ENCODE results near the gene CRX. TPM values are rescaled to one million over a fixed set of nuclear protein-coding genes. Genes with fewer than 3 reads are reported as not detected.

The CRX gene
- total and polyA plus RNA-seq, 2 donors (not counting 3 experiments of a cell fraction or from before 2014, with no cell fraction given): not detected

DNA sequence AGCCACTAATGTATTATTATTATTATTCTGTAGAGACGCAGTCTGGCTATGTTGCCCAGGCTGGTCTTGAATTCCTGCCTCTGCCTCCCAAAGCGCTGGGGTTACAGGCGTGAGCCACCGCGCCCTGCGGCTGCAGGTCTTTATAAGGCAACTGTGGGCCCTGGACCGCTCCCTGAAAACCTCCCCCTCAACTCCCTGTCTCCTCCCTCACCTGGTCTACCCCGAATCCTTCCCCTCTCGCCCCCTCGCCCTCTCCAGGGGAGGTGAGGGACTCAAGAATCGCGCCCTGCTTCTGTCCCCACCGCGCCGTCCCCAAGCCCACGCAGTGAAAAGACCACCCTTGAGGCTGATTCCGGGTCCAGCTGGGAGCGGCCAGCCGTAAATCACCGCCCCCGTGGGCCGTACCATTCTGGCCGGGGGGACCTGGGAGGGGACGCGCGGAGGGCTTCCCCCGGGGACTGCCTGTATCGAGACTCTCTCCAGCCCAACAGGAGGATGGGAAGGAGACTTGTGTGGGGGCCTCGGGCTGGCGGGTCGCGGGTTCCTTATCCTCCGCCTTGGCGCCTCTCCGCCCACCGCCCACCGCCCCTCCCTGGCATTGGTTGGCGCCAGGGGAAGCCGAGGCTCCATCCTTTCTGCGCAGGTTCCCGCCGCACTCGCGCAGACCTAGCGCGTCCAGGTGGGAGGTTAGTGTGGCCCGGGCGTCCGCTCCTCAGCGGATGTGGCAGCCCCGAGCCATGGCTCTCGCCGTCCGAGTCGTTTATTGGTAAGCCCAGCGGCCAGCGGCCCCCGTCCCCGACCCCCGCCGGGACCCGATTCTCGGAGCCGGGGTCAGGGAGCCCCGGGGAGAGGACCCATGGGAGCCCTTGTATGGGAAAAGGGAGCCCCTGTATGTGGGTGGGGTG lies 43.4 kb upstream of the CRX start, which contains the start of gene SELENOW:
Gene SELENOW (plus strand): TSS at position 655 of the 905 bp plus-strand sequence. CDS start 83 bp downstream, at position 738.
- TF ChIP-seq MYC (IDR thresholded peaks at IDR 0.05; ENCODE audit: low read depth, low read length): no peak
- TF ChIP-seq FOS (IDR thresholded peaks at IDR 0.05; ENCODE audit: borderline replicate concordance, insufficient read depth, low read length): no peak
- TF ChIP-seq MAX (IDR thresholded peaks at IDR 0.05; ENCODE audit: insufficient read depth, insufficient read length): no peak
- TF ChIP-seq JUN (IDR thresholded peaks at IDR 0.05; ENCODE audit: borderline replicate concordance, insufficient read depth, insufficient read length, low read depth): no peak
- TF ChIP-seq EZH2 (IDR thresholded peaks at IDR 0.05; ENCODE audit: borderline replicate concordance, low read depth, low read length, severe bottlenecking): no peak
- TF ChIP-seq POLR2AphosphoS5 (IDR thresholded peaks at IDR 0.05; ENCODE audit: insufficient read depth, low read depth, low read length): peak; percentile 94
- peak; percentile 93 for TF ChIP-seq POLR2A (IDR thresholded peaks at IDR 0.05; ENCODE audit: low read depth, low read length)
- CTCF ChIA-PET: interaction anchor here (0.6 to 1.0 kb wide), 3 partner anchors 12 to 65 kb away, joined by 3 to 6 read pairs (median 5); partner anchors contain the start of gene EHD2
- peaks cover 14% of the 10 kb centered on the region for H3K4me1 ChIP-seq (ENCODE audit: control insufficient read depth, extremely low read depth, insufficient read depth, low read length)
- H3K9ac ChIP-seq (replicated peaks; ENCODE audit: extremely low read depth, insufficient read depth, low read length): peak within 1 kb of the TSS; percentile 93
- DNase-seq (ENCODE audit: low read depth, low spot score): peak; percentile 78
- H3K4me3 ChIP-seq (replicated peaks in 1 of 3; ENCODE audit: insufficient read depth in 1 of 3, low read depth in 1 of 3, low read length in 3 of 3): peak within 1 kb of the TSS; percentile 85 to 93 (median 89)
- FAIRE-seq: peak; percentile 21
- no peaks in the 10 kb centered on the region for H3K9me1 ChIP-seq (replicated peaks; ENCODE audit: control insufficient read depth, extremely low read depth, insufficient read depth, low read length)
- POLR2A ChIA-PET: no interaction called here
- peak within 1 kb of the TSS; percentile 96 for H3K4me2 ChIP-seq (ENCODE audit: insufficient read depth, low read length)
- intact Hi-C loops (cut with micrococcal nuclease): loop anchor here (1.0 kb wide), 1 partner anchor 12 kb away; no protein-coding TSS in a partner anchor
- peaks cover 30% of the 10 kb centered on the region for H3K79me2 ChIP-seq (ENCODE audit: control insufficient read depth, insufficient read depth, low read length)
- H3K9me3 ChIP-seq (replicated peaks; ENCODE audit: control insufficient read depth, insufficient read depth, low read length): no peaks in the 10 kb centered on the region
- dilution Hi-C loops (cut with MboI; ENCODE audit: extremely low pct_ligation_motif_present, low sequenced_read_pairs): no loop called here
- peaks cover 0 to 13% of the 10 kb centered on the region in 2 experiments for H3K36me3 ChIP-seq (ENCODE audit: control insufficient read depth in 2 of 2, extremely low read depth in 1 of 2, insufficient read depth in 2 of 2, low read length in 2 of 2)
- BruUV-seq (replicated peaks): no TSS peak
- no peaks in the 10 kb centered on the region for H4K20me1 ChIP-seq (replicated peaks; ENCODE audit: control insufficient read depth, extremely low read depth, insufficient read depth, low read length)
- peak within 1 kb of the TSS; percentile 95 for H3K27ac ChIP-seq (ENCODE audit: insufficient read depth, low read depth, low read length)
- no peaks in the 10 kb centered on the region for H3K27me3 ChIP-seq (ENCODE audit: control insufficient read depth in 2 of 2, insufficient read depth in 2 of 2, low read length in 2 of 2)
- H2AFZ ChIP-seq (ENCODE audit: low read depth, low read length): peak within 1 kb of the TSS; percentile 96
